GM23248 (cell line): Measurements from ENCODE around the gene EML6.

Source experiments
- EZH2 ChIP-seq: fragments of 200-600 bp; sonication (generic); IDR thresholded peaks from 2 replicates; pipeline ENCODE4 v1.6.1; 2018; ENCODE audit warnings: antibody characterized with exemption, mild to moderate bottlenecking; ENCODE audit not compliant: insufficient read depth, poor library complexity, severe bottlenecking
- EZH2phosphoT487 ChIP-seq: fragments of 200-600 bp; sonication (generic); IDR thresholded peaks from 2 replicates; pipeline ENCODE4 v1.6.1; 2018; ENCODE audit warnings: antibody characterized with exemption, moderate library complexity, mild to moderate bottlenecking, low read depth; ENCODE audit not compliant: insufficient read depth

DNA sequence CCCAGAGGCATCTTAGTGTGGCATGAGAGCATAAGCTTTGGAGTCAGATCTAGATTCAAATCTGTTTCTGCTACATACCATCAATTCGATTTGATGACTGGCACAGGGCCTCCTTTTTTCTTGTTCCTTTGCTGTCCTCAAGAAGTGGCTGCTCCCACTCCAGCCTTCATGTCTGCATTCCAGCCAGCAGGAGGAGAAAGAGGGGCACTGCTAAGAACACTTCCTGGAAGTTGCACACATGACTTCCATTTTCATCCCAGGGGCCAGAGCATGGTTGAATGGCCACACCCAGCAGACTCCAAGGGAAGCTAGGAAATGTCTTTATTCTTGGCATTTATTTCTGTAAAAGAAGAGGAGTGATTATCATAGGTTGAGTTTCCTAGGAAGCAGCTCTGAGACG lies 50.4 kb downstream of the EML6 start:
- TF ChIP-seq EZH2phosphoT487 (no peak), EZH2 (no peak)
